ENCODE measurements around the gene UNC5A.

The UNC5A gene

DNA sequence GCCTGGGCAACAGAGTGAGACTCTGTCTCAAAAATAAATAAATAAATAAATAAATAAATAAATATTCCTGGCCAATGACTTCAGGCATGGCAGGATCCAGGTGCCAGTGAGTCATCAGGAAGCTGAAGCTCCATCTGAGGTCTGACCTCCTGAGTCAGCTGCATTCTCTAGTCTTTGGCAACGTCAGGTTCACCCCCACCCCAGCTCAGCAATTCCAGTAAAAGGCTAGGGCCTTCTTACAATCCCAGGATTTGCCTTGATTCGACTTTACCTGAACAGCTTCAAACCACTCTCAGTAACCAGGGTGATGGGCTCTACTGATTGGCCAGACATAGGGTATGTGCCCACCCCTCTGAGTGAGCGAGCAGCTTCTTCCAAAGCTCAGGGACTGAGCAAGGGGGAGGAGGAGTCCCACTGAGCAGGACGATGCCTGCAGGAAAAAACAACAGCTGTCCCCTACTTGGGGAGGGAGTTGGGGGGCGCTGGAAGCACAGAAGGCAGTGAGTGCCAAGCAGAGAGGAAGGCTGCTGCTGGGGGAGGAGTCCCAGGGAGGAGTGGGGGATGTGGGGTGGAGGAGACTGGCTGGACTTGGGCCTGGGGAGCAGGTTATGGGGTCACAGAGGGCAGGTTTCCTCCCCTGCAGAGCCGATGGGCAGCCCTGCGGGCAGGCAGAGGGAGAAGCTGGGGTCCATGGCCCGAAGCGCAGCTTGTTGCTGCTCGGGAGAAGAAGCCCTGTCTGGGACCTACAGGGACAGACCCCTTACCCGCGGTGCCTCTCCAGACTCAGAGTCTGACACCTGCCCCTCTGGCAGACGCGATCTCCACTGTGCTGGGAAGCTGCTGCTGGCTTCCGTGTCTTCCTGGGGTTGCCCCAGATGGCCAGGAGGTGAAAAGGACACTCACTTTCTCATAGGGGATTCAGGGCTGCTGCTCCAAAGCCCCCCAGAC lies 25.9 kb upstream of the UNC5A start:
- no peaks in the 10 kb centered on the region for H3K9me3 ChIP-seq

DNA sequence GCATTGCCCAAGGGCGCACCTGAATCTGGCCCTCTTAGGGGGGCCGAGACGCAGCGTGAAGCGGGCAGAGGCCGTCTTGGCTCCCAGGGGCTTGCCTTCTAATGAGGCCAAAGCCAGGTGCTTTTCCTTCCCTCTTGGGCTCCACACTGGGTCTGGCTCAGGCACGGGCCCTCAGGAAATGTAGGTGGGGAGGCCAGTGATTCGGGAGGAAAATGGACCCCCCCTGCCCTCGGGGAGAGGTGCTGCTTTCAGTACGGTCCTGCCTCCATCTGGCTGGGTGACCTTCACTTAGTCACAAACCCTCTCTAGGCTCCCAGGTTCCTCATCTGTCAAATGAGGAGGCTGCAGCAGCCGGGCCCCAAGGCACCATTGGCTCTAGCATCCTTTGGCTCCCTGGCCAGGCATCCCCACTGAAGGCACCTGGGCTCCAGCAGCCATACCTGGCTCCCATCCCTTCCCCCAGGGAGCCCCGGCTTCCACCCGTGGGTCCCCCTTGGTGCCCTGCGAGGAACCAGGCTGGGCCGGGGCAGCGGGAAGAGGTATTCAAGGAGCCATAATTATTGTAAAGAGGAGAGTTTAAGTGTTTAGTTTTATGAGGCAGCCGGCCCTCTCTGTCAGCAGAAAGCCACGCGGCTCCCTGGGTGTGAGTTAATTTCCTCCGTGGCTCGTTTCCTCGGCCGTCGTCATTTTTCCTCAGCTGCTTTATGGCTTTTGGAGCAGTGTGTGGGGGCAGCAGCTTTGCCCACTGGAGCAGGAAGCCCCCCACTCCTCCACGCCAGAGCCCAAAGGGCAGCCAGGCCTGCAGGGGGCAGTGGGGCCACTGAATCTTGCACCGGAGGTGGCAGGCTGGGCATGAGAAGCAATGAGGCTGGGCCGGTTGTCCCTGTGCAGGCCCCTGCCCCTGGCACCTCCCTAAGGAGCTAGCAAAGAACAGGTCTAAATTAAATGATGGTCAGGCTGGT lies 24.9 kb upstream of the UNC5A start:
- Histone ChIP-seq H3K27ac (no peak overlapping the region), H3K4me3 (ENCODE audit: low read depth in 1 of 2, low read length in 1 of 2) (no peak overlapping the region), H3K36me3 (no peaks in the 10 kb centered on the region), H3K27me3 (peaks cover 81% of the 10 kb centered on the region), H3K4me1 (ENCODE audit: control insufficient read depth in 1 of 2, insufficient read depth in 1 of 2, low read depth in 1 of 2, low read length in 1 of 2) (no peaks in the 10 kb centered on the region), H3K9me3 (no peaks in the 10 kb centered on the region)
- TF ChIP-seq, protein P1, sequence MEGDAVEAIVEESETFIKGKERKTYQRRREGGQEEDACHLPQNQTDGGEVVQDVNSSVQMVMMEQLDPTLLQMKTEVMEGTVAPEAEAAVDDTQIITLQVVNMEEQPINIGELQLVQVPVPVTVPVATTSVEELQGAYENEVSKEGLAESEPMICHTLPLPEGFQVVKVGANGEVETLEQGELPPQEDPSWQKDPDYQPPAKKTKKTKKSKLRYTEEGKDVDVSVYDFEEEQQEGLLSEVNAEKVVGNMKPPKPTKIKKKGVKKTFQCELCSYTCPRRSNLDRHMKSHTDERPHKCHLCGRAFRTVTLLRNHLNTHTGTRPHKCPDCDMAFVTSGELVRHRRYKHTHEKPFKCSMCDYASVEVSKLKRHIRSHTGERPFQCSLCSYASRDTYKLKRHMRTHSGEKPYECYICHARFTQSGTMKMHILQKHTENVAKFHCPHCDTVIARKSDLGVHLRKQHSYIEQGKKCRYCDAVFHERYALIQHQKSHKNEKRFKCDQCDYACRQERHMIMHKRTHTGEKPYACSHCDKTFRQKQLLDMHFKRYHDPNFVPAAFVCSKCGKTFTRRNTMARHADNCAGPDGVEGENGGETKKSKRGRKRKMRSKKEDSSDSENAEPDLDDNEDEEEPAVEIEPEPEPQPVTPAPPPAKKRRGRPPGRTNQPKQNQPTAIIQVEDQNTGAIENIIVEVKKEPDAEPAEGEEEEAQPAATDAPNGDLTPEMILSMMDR (IDR thresholded peaks at IDR 0.05): no peak

More for the DNA sequence above, 25.9 kb upstream of the UNC5A start:
- Histone ChIP-seq H3K27me3 (peaks cover 79% of the 10 kb centered on the region), H3K36me3 (no peaks in the 10 kb centered on the region), H3K4me1 (ENCODE audit: control insufficient read depth in 1 of 2, insufficient read depth in 1 of 2, low read depth in 1 of 2, low read length in 1 of 2) (no peaks in the 10 kb centered on the region), H3K27ac (no peak overlapping the region), H3K4me3 (ENCODE audit: low read depth in 1 of 2, low read length in 1 of 2) (no peak overlapping the region)
- TF ChIP-seq, protein P1 (IDR thresholded peaks at IDR 0.05): no peak

DNA sequence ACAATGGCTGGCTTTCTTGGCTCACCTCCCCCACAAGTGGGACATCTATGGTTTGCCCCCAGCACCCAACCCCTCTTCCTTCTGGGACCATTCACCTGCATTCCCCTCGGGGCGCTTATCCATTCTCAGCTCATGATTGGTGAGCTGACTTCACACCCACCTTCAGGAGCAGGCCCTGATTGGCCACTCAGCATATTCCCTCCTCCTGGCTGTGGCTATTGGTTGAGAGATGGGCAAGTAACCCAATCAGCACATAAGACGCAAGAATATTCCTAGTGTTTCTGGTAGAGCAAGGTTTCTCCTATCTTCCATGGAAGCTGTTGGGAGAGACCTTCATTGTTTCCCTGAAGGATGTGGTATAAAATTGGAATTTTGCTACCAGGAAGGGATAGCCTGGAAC lies 22.7 kb upstream of the UNC5A start:
- Histone ChIP-seq H3K4me3 (ENCODE audit: low read depth in 1 of 2, low read length in 1 of 2) (no peak overlapping the region), H3K27me3 (peaks cover 91% of the 10 kb centered on the region), H3K27ac (no peak overlapping the region), H3K4me1 (ENCODE audit: control insufficient read depth in 1 of 2, insufficient read depth in 1 of 2, low read depth in 1 of 2, low read length in 1 of 2) (no peaks in the 10 kb centered on the region), H3K36me3 (no peaks in the 10 kb centered on the region), H3K9me3 (no peaks in the 10 kb centered on the region)
- TF ChIP-seq, protein P1 (IDR thresholded peaks at IDR 0.05): no peak

DNA sequence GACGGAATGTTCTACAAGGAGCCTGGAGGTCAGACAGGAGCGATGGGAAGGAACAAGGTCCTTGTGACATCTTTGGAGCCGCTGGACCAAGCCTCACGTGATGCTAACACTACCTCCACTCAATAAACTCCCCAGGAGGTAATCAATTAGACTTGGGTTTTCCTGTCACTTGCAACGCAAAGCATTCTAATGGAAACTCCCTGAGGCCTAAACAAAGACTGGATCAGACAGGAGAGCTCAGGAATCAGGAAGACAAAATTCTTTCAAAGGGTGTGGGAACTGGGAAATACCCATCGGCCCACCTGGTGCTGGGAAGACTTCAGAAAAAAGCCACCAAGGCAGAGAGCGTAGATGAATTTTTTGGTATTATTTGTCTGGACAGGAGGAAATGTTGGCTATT lies 22.3 kb upstream of the UNC5A start:
- TF ChIP-seq, protein P1 (IDR thresholded peaks at IDR 0.05): no peak
- H3K27ac ChIP-seq: no peak overlapping the region
- H3K36me3 ChIP-seq: no peaks in the 10 kb centered on the region
- H3K9me3 ChIP-seq: no peaks in the 10 kb centered on the region
- no peak overlapping the region for H3K4me3 ChIP-seq (ENCODE audit: low read depth in 1 of 2, low read length in 1 of 2)
- H3K4me1 ChIP-seq (ENCODE audit: control insufficient read depth in 1 of 2, insufficient read depth in 1 of 2, low read depth in 1 of 2, low read length in 1 of 2): no peaks in the 10 kb centered on the region
- peaks cover 93% of the 10 kb centered on the region for H3K27me3 ChIP-seq

DNA sequence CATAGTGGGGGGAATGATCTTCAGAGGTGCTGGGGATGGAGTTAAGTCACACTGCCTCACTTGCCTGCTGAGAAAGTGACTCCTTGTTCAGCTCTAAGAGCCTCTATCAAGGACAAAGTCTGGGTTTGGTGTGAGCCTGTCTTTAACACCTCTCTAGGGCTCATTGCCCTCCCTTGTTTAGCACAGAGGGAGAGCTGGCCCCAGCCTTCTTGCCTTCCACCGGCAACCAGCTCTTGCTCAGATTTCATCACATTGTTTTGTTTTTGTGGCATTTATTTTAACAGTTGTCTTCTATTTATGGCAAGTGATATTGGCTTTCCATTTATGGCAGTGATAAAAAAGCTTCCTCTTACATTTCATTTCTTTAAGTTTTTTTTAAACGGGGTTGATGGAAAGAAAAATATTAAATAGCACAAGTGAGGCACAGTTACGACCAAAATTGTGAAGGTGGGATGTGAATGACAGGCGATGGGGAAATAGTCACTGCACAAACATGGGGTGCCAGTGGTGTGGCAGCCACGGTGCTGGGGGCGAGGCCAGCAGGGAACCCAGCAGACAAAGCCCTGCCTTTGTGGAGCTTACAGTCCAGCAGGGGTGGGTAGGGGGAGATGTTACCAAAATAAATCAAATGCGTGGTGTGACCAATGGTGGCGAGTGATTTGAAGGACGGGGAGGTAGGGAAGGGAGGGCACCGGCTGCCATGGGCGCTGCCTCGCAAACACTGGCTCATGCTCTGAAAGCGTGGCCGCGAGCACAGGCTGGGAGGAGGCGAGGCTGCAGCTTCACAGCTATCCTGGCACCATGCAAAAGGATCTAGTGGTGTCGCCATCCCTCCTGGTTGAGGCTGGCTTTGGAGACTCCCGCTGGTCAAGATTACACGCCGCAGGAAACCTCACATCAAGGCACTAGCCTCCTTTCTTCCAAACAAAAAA lies 21.2 kb upstream of the UNC5A start:
- H3K4me1 ChIP-seq (ENCODE audit: control insufficient read depth in 1 of 2, insufficient read depth in 1 of 2, low read depth in 1 of 2, low read length in 1 of 2): no peaks in the 10 kb centered on the region
- no peak overlapping the region for H3K27ac ChIP-seq
- peaks cover 94% of the 10 kb centered on the region for H3K27me3 ChIP-seq
- H3K4me3 ChIP-seq (ENCODE audit: low read depth in 1 of 2, low read length in 1 of 2): no peak overlapping the region
- no peaks in the 10 kb centered on the region for H3K9me3 ChIP-seq
- TF ChIP-seq, protein P1 (IDR thresholded peaks at IDR 0.05): no peak
- H3K36me3 ChIP-seq: no peaks in the 10 kb centered on the region

Measured in neutrophil (primary cell).